GM18498 (cell line): ENCODE results near the gene DDA1.

Experiments
- ATAC-seq: cut with Tn5 transposase; IDR thresholded peaks from one replicate; pipeline ENCODE4 v1.9.1; 2021; ENCODE audit warnings: mild to moderate bottlenecking, moderate library complexity; ENCODE audit not compliant: unreplicated experiment

The DDA1 gene

DNA sequence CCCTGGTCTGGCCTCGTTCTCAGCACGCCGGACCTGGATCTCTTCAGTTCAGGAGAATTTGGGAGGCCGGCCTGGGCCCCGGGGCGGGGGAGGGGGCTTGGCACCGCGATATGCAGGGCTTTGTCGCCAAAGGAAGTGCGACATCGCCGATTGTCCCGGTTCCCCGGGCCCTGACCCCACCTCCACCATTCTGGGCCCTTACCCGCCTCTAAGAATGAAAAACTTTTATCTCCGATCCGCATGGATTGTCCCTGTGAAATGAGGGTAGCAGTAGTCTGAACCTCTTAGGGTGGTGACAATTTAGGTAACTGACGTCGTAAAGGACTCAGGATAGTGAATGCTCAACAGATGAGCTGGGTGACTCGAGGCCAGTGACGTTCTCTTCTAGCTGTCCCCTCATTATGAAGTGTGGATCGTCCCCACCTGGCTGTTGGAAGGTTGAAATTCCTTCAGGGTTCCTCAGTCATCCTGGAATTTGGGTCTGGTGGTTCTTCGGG lies 650 bp downstream of the DDA1 start:
- ATAC-seq = no peak

DNA sequence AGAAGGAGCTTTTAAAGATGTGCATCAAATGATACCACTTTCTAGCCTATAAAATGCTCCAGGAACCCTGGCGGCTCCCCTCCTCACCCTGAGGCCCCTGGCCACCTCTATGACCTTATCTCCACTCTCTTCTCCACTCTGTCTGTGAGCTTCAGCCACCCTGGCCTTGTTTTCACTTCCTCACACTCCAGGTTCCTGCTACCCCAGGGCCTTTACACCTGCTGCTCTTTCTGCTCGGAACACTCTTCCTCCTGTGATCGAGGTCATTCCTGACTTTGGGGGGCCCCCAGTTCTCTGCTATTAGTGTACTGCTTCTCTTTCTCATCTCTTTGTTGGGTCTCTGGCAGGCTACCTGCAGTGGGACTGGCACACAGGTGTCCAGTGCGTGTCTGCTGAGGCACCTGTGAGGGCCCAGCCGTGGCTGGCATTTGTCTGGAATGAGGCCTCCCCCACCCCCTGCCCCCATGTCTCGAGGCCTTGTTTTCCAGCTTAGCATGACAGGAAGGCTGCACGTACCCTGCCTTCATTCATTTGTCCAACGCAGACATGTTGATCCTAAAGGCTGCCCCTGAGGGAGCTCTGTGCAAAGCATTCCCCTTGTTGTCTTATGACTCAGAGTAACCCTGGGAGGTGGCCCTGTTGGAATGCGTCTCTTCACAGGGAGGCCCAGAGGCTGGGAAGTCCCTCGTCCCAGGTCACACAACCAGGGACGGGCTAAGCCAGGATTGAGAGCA lies 2.3 kb downstream of the DDA1 start:
- ATAC-seq = no peak

DNA sequence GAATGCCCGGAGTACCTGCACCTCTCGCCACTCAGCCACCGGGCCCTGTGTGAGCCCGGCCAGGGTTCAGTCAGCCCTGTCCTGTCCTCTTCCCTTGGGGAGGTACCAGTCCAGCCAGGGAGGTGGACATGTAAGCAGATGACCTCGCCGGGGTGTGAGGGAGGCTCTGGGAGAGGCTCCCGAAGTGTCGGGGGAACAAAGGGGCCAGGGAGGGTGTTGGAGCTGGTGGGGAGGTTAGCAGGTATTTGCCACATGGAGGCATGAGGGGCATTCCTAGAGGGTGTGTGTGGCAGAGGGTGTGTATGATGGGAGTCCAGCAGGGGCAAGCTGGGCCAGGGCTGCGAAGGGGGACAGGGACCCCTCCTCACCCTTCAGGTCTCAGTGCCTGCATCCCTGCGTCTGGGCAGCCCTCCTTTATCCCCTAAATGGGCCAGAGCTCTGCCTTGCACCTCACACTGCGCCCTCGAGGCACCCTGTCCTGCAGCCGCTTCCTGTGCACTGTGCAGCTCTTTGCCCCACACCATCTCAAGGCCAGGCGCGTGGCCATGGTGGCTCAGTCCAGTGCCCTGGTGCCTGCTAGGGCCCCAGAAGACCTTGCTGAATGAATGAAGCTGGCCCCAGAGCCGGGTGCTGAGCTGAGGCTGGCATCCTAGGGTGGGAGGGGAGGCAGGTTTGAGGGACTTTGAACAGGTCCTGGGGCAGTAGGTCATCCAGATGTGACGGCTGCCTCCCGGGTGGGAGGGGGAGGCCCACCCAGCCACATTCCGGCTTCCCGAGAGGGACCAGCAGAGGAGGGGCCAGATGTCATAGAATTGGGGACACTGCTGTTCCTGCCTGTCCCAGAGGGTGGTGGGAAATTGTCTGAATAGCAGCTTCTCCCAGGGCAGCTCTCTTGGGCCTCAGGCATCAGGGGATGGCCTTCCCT lies 3.1 kb downstream of the DDA1 start:
- ATAC-seq = no peak

DNA sequence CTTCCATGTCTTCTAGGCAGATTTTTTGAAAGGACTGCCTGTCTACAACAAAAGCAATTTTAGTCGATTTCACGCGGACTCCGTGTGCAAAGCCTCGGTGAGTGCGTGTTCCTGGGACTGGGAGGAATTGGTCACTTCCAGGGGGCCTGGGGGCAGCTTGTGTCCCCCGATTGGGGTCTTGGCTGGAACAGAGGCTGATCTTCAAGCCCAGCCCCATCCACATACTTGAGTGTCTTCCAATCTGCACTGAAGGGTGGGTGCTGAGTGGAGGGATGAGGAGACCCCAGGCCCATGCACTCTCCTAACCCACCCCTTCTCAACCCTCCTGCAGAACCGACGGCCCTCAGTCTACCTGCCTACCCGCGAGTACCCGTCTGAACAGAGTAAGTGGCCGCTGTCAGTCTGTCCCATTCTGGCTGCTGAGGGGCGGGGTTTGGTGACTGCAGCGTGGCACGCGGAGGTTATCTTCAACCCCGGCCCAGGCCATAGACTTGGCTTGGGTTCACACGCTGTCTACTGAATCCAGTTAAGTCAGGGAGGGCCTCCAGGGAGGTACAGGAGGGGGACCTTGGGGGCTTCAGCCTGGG lies 4.7 kb downstream of the DDA1 start:
- ATAC-seq = no peak

DNA sequence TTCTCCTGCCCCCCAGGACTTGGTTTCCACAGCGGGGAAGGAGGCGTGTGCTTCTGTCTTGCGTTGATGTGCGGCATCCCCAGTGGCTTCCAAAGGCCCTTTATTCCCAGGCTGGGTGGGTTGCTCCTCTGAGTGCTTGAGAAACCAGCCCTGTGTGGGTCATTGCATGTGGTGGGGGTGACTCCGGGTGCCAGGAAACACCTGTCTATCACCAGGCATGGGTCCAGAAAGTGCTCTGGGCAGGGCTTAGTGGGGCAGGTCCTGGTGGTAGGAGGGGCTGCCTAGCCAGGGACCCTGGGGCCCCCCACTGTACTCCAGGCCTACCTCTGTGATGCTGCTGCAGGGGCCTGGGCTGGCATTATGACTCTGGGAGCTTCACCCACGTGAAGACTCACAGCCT lies 9.6 kb downstream of the DDA1 start:
- ATAC-seq = no peak

DNA sequence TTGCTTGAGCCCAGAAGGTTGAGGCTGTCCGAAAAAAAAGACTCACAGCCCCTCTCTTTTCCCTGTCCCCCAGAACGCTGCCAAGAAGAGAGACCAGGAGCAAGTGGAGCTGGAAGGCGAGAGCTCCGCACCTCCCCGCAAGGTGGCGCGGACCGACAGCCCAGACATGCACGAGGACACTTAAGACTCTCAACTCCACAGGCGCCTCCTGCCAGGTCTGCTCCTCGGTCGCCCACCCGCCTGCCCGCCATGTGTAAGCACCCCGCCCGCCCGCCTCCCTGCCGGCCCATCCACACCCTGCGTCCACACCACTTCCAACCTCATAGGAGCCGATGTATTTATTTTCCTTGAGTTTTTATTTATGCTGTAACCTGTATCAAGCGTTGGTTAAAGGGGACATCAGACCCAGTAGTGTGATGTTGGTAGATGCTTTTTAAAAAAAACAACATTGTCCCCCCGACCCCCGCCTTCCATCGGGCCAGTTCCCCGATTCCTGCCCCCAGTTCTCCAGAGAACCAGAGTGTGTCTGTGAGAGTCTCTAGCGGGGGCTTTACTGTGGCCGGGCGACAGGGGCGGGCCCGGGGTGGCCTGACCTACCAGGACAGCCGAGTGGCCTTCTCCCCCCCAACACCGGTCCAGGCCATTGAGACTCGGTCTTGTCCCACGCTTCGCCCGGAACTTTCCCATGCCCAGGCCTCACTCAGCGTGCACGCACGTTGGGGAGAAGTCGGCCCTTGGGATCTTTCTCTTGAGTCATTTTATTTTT lies 10.3 kb downstream of the DDA1 start:
- no peak for ATAC-seq

DNA sequence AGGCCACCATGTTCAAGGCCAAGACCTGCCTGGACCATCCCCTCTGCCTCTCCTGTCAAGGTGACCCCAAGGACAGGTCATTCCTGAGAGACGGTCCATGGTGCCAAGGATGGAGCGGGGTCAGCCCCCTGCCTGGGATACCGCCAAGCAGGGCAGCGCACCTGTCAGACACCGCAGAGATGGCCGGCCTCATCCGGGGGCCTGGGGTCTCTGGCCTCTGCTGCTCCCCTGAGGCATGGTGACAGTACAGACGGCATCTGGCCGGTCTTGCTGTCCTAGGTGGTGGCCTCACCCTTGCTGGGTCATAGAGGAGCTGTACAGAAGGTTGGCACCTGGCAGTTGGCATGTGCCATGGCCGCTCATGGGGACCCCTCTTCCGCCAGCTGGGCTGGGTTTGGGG lies 11.1 kb downstream of the DDA1 start:
- ATAC-seq = no peak

DNA sequence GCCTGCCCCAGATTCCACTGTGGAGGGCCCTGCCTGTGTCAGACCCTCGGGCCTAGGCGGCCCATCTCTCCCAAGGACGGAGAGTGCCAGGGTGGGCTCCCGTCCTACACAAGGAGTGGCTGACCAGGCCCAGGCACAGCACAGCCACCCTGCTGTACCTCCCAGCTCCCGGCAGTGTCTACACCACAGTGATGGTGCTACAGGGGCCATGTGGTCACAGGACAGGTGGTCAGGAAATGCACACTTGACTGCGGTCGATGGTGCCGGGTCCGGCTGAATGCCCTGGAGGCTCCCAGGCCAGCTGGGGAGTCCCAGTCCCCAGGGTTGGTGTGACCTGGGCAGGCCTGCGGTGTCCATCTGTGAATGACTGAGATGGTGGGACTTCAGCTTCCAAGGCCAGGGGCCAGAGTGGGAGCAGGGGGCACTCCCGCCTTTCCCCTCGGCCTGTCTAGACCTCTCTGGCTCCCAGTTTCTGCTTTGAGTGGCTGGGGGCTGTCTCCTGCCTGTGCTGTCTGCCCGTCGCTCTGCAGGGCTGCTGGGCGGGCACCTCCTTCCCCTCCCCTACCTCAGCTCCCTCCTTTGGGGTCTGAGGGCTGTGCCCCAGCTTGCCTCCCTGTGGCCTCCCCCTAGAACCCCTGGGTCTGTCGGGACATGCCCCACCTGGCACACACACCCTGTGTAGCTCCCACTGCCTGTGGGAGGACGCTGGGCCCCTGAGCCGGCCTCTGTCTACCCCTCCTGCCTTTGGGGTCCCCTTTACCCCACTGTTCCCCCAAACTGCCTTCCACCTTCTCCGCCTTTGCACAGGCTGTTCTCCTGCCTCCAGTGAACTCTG lies 12.5 kb downstream of the DDA1 start:
- ATAC-seq = no peak

DNA sequence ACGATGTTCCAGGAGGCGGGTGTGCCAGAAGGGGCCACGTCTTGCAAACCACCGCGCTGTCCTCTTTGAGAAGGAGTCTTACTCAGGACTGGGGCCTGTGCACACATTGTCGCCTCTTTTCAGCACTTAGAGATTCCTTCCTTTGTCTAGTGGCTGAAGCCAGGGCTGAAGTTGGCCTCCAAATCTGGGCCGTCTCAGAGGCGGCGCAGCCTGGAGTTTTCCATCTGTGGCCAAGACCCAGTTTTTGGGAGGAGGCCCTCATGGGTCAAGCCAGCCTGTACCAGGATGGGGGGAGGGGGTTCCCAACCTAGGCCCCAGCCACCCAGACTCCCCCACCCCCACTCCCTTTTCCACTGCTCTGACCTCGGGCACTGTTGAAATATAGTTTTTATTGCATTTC lies 13.5 kb downstream of the DDA1 start:
- ATAC-seq = no peak

DNA sequence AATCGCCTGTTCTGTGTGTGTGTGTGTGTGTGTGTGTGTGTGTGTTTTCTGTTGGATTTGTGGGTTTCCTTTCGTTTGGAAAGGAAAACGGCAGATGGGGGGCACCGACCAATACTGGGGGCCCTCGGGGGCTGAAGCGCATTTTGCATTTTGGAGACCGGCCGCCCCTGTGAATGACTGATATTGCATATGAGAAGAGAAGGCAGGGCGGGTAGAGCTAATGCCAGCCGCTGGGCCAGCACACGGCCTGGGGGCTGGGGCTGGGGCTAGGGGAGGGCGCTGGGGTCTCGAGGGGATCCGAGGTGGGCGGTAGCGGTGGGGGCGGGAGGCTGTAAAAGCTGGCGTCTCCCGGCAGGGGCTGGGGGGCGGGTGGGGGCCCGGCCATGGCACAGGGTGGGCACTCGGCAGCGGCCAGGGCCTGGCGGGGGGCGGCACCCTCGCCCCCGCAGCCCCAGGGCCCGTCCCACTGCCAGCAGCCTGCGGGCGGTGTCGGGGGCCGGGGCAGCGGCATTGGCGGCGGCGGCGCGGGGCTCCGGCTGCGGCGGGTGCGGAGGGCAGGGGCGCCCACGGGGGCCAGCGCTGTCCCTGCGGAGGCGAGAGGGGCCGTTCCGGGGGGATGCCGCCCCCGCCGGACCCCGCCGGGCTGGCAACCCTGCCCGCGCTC lies 14.1 kb downstream of the DDA1 start:
- ATAC-seq = no peak

DNA sequence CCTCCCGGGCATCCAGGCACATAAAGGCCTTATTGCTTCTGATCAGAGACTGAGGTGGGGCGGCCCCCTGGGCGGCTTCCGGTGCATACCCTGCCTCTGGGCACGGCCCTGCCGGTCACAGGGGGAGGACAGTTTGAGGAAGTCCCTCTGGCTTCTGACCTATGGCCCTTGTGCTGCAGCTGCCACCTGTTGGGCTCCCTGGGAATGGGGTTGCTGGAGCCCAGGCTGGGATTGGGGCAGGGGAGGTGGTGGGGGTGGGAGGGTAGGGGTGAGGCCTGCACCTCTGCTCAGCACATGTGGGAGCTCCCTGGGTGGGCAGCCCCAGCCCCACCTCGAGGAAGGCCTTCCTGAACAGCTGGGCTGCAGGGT lies 14.6 kb downstream of the DDA1 start:
- ATAC-seq = no peak

DNA sequence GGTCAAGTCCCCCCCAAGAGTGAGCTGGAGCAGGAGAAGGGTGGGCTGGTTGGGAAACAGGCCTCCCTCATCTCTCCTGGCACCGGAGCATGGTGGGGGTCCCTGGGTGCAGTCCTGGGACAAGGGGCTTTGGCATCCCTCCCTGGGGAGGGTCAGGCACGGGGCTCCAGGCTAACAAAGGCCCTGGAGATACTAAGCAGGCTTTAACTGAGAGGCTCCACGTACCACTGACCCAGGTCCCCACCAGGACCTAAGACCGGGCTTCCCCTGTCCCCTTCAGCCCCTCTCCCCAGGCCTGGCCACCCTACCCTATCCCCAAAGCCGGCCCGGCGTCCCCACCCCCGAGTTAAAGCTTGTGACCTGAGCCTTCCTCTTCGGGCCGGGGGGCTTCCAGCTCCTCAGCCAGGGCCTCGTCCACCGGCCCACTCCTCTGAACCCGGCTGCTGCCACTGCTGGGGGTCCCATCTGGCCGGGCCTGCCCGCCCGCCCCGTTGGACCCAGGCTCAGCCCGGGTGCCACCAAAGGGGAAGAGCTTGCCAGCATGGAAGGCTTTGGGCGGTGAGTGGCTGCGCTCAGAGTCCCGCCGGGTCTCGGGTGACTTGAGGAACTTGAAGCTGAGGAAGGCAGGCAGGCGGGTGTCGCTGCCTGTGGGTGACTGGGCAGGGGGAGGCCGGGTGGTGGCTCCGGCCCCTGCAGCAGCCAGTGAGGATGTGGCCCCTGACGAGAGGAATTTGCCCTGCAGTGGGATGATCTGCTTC lies 15.2 kb downstream of the DDA1 start:
- no peak for ATAC-seq

DNA sequence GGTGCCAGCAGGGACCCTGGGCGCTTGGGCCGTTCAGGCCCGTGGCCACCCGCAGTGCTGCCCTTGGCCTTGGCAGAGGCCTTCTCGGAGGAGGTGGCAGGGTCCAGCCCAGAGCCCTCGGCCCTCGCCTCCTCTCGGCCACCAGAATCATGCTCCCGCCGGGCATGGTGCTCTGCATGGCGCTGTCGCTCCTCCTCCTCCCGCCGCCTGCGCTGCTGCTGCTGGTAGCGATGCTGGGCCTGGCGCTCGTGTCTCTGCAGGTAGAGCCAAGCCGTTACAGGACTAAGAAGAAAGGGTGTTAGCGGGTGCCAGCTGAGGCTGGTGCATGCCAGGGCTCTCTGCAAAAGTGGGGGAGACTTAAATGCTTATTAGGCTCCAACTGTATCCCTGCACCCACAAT lies 15.8 kb downstream of the DDA1 start:
- ATAC-seq = no peak

DNA sequence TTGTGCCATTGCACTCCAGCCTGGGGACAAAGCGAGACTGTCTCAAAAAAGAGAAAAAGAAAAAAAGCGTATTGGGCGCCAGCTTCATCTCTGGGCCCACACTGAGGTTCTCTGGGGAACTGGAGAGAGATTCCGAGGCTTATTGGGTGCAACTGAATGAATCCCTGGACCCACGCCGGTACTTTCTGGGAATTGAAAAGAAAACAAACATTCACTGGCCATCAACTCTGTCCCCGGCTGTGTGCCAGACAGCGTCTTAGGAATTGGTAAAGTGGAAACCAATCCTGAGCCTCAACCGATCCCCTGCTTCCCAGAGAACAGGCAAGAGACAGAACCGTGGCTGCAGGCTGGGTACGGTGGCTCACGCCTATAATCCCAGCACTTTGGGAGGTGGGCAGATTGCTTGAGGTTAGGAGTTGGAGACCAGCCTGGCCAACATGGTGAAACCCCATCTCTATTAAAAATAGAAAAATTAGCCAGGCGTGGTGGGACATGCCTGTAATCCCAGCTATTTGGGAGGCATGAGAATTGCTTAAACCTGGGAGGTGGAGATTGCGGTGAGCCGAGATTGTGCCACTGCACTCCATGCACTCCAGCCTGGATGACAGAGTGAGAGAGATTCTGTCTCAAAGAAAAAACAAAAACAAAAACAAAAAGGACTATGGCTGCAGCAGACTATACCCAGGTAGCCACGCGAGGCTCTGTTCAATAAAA lies 16.7 kb downstream of the DDA1 start:
- no peak for ATAC-seq

DNA sequence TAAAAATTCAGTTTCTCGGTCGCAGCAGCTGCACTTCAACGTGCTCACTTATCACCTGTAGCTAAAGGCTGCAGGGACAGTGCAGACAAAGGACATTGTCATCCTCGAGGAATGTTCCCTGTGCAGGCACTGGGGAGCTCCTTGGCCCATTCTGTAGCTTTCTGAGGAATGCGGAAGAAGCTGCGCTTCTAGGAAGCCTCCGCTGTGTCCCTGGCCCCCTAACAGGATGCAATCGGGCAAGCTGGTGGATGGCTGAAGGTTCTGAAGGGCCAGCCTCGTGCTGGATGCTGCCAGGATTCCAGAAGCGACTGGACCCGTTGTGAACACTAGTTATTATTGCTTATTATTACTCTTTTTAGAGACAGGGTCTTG lies 17.2 kb downstream of the DDA1 start:
- no peak for ATAC-seq

DNA sequence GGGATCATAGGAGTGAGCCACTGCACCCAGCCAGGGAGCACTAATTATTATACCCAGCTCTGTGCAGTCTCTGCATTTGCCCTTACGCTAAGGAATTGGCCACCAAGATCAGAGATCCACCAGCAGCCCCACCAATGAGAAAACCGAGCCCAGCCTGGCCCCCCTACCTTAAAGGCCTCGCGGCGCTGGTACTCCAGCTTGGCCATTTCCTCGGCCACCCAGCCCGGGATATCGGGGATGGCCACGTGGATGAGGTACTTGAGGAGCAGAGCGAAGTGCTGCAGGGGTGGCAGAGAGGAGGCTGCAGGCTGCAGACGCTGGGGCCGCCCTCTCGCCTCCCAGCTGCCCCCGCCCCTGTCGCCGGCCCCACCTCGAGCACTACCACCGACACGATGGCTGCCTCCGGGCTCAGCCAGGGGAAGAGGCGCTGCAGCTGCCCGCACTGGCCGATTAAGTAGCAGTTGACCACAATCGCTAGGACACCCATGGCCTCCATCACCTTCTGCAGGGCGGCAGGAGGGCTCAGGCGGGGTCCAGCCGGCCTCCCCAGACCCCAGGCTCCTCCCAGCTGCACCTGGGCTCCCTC lies 17.8 kb downstream of the DDA1 start:
- no peak for ATAC-seq

DNA sequence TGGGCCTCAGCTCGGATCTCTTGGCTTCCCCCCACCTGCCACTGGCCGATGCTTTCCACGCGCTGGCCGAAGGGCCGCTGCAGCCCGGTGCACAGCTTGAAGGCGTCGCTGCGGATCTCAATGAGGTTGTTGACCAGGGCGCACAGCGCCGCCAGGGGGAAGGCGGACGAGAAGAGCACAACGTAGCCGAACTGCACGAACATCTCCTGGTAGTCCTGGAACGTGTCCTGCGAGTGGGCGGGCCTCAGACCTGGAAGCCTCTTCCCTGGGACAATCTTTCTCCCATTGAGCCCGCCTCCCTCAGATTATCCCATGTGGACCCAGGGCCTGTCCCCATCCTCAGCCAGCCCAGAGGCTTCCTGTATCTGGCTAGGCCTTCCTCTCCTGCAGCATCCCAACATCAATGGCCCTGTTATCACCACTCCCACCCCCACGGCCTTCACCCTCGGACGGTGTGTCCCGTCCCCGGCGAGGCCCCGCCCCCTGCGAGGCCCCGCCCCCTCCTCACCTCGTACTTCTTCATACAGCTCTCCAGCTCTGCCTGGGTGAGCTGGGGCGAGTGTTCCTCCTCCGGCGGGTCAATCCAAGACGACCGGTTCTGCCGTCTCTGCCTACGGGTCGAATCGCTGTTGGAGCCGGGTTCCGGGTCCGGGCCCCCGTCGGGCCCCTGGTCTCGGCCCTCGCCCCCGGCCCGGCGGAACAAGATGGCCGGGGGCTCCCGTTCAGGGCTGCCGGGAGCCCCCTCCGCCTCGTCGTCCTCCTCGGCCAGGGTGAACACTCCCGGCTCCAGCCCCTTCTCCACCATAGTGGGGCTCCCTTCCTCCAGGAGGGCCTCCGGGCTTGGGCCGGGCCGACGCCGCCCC lies 18.5 kb downstream of the DDA1 start:
- no peak for ATAC-seq
